Measurements from ENCODE around the gene PTPRG. TPM values are rescaled to one million over a fixed set of nuclear protein-coding genes. Genes with fewer than 3 reads are reported as not detected.
A peak's percentile ranks its signal among the peaks of the same experiment; 100 is the strongest.

PTPRG gene
- total RNA-seq, 1 experiment from 2014 or later = 0.74 TPM

DNA sequence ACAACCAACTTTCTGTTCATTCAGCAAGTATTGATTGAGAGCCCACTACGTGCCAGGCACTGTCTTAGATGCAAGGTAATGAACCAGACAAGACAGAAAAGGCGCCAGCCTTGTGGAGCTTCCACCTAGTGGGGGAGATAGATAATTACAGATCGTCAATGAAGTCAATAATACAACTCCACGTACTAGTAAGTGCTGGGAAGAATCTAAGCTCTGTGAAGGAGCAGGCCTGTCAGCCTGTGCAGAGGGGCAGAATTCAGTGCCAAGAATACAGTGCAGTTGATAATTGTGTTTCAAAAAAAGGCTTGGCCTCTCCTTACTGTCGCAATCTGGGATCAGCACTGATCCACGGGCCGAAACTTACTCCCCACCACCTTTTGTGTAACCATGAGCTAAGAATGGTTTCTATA, 625.7 kb downstream of the PTPRG start:
- TF ChIP-seq, protein P1, sequence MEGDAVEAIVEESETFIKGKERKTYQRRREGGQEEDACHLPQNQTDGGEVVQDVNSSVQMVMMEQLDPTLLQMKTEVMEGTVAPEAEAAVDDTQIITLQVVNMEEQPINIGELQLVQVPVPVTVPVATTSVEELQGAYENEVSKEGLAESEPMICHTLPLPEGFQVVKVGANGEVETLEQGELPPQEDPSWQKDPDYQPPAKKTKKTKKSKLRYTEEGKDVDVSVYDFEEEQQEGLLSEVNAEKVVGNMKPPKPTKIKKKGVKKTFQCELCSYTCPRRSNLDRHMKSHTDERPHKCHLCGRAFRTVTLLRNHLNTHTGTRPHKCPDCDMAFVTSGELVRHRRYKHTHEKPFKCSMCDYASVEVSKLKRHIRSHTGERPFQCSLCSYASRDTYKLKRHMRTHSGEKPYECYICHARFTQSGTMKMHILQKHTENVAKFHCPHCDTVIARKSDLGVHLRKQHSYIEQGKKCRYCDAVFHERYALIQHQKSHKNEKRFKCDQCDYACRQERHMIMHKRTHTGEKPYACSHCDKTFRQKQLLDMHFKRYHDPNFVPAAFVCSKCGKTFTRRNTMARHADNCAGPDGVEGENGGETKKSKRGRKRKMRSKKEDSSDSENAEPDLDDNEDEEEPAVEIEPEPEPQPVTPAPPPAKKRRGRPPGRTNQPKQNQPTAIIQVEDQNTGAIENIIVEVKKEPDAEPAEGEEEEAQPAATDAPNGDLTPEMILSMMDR (IDR thresholded peaks at IDR 0.05) = peak; percentile 45
- TF ChIP-seq, protein P2, sequence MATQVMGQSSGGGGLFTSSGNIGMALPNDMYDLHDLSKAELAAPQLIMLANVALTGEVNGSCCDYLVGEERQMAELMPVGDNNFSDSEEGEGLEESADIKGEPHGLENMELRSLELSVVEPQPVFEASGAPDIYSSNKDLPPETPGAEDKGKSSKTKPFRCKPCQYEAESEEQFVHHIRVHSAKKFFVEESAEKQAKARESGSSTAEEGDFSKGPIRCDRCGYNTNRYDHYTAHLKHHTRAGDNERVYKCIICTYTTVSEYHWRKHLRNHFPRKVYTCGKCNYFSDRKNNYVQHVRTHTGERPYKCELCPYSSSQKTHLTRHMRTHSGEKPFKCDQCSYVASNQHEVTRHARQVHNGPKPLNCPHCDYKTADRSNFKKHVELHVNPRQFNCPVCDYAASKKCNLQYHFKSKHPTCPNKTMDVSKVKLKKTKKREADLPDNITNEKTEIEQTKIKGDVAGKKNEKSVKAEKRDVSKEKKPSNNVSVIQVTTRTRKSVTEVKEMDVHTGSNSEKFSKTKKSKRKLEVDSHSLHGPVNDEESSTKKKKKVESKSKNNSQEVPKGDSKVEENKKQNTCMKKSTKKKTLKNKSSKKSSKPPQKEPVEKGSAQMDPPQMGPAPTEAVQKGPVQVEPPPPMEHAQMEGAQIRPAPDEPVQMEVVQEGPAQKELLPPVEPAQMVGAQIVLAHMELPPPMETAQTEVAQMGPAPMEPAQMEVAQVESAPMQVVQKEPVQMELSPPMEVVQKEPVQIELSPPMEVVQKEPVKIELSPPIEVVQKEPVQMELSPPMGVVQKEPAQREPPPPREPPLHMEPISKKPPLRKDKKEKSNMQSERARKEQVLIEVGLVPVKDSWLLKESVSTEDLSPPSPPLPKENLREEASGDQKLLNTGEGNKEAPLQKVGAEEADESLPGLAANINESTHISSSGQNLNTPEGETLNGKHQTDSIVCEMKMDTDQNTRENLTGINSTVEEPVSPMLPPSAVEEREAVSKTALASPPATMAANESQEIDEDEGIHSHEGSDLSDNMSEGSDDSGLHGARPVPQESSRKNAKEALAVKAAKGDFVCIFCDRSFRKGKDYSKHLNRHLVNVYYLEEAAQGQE (IDR thresholded peaks at IDR 0.05; ENCODE audit: insufficient read depth in 1 of 2, low read depth in 2 of 2, low read length in 1 of 2) = no peak
- no peak for TF ChIP-seq SIN3A (IDR thresholded peaks at IDR 0.05; ENCODE audit: borderline replicate concordance, insufficient read depth, low read depth, low read length)
- TF ChIP-seq TCF7L2 (IDR thresholded peaks at IDR 0.05; ENCODE audit: low read depth, low read length) = no peak
- ChIA-PET CTCF (no interaction called here), POLR2A (interaction anchor here (0.6 kb wide), 1 partner anchor 647 kb away, joined by 6 read pairs; no protein-coding TSS in a partner anchor)
- intact Hi-C loops (cut with micrococcal nuclease; ENCODE audit: unreplicated experiment) = loop anchor here (10.0 kb wide), 1 partner anchor 322 kb away; no protein-coding TSS in a partner anchor
- Histone ChIP-seq H3K4me1 (ENCODE audit: control insufficient read depth, insufficient read depth, low read length) (no peaks in the 10 kb centered on the region), H3K9me3 (ENCODE audit: control insufficient read depth, insufficient read depth, low read depth, low read length) (no peaks in the 10 kb centered on the region), H3K27ac (ENCODE audit: low read length) (no peak overlapping the region), H3K27me3 (ENCODE audit: control insufficient read depth, insufficient read depth, low read length) (no peaks in the 10 kb centered on the region), H3K4me3 (ENCODE audit: low read depth in 2 of 2, low read length in 2 of 2) (no peak overlapping the region), H3K36me3 (ENCODE audit: control insufficient read depth, insufficient read depth, low read length) (no peaks in the 10 kb centered on the region)
- ATAC-seq = no peak
- in situ Hi-C loops (cut with HindIII; ENCODE audit: low pct_unique_long_range_greater_than_20kb, low sequenced_read_pairs) = no loop called here
- no TSS peak for BruUV-seq (replicated peaks)
- no peak for DNase-seq (ENCODE audit: low read depth, low spot score)

DNA sequence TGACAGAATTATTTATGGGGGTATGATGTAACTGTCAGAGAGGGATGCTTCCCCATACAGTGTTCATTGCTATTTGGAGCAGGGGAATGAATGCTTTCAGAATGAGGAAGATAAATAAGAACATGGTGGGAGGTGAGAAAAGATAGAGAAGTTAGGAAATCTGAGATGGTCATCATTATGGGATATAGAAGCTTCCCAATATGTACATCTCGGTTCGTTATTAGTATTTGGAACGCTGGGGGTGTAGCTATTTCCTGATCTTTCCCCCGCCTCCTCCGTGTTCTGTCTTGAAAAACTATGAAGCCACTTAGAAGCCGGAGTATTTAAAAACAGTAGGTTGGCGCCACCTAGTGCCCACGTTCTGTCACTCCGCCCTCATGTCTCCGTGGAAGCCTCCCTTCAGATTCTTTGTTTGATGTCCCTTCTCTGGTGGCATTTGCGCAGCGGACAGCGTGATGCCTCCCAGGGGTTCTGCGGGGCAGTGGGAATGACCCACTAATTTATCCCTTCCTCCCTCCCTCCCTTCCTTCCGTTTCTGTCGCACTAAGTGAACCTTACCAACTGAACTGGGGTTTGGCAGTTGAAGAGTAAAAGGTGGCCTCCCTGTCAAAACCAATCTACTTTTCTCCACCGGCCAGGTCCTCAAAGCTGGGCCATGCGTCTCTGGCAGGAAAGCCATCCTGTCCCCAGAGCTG, 627.5 kb downstream of the PTPRG start:
- DNase-seq (ENCODE audit: low read depth, low spot score) (peak; percentile 33), ATAC-seq (peak; percentile 85)
- ChIA-PET POLR2A (interaction anchor here (0.5 kb wide), 1 partner anchor 322 kb away, joined by 7 read pairs; no protein-coding TSS in a partner anchor), CTCF (no interaction called here)
- no TSS peak for BruUV-seq (replicated peaks)
- Histone ChIP-seq H3K36me3 (ENCODE audit: control insufficient read depth, insufficient read depth, low read length) (no peaks in the 10 kb centered on the region), H3K27ac (ENCODE audit: low read length) (no peak overlapping the region), H3K4me3 (ENCODE audit: low read depth in 2 of 2, low read length in 2 of 2) (no peak overlapping the region), H3K4me1 (ENCODE audit: control insufficient read depth, insufficient read depth, low read length) (no peaks in the 10 kb centered on the region), H3K9me3 (ENCODE audit: control insufficient read depth, insufficient read depth, low read depth, low read length) (no peaks in the 10 kb centered on the region), H3K27me3 (ENCODE audit: control insufficient read depth, insufficient read depth, low read length) (no peaks in the 10 kb centered on the region)
- no peak for TF ChIP-seq POLR2AphosphoS5 (IDR thresholded peaks at IDR 0.05; ENCODE audit: low read depth, low read length)
- TF ChIP-seq, protein P1 (IDR thresholded peaks at IDR 0.05) = peak; percentile 79
- in situ Hi-C loops (cut with HindIII; ENCODE audit: low pct_unique_long_range_greater_than_20kb, low sequenced_read_pairs) = no loop called here
- intact Hi-C loops (cut with micrococcal nuclease; ENCODE audit: unreplicated experiment) = loop anchor here (10.0 kb wide), 1 partner anchor 324 kb away; no protein-coding TSS in a partner anchor

All from Panc1 (cell line).